ENCODE data around the gene OR52B2. TPM values are rescaled to one million over a fixed set of nuclear protein-coding genes. Genes with fewer than 3 reads are reported as not detected.

Gene OR52B2
- total RNA-seq (2022; extraction: Qiagen RNA extraction), result not detected in 5 replicates

DNA sequence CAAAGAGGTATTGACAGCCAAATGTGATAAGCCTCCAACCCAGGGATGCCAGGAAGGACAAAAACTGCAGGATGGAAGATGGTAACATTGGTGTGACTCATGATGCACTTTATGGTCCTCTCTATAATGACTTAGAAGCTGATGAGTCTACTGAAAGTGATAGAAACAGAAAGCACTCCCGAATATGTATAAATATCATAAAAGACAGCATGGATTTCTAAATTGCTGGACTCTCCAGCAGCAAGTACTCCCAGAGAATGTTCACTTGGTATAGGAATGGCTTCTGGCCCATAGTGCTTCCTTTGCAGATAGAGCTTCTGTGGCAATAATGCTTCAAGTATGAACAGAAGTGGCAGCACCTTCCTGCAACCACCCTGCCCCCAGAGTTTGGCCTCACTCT, at the start of gene OR52B2:
TSS of gene OR52B2 (minus strand) at position 101 of the 400 bp plus-strand sequence. CDS start at position 101, 0 bp downstream.

DNA sequence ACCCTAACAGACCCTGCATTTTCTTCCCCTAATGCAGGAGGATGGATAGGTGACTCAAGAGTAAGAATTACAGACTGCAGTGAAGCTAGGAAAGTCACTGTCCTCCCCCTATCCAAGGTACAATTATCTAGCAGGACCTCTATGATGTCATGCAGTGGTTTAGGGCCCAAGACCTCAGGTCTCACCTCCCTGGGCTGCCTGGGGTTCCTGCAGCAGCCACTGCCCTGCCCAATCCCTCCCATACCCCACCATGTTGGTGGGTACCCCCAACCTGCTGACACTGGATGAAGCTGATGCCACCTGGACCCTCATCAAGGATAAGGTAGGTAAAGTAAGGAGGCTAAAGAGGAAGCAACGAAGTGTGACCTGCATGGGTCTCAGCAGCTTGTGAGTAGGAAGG, 35.2 kb upstream of the OR52B2 start, which contains the start of gene C11orf42:
TSS of gene C11orf42 (plus strand) at position 192 of the 400 bp plus-strand sequence. CDS start at position 251, 59 bp downstream.

DNA sequence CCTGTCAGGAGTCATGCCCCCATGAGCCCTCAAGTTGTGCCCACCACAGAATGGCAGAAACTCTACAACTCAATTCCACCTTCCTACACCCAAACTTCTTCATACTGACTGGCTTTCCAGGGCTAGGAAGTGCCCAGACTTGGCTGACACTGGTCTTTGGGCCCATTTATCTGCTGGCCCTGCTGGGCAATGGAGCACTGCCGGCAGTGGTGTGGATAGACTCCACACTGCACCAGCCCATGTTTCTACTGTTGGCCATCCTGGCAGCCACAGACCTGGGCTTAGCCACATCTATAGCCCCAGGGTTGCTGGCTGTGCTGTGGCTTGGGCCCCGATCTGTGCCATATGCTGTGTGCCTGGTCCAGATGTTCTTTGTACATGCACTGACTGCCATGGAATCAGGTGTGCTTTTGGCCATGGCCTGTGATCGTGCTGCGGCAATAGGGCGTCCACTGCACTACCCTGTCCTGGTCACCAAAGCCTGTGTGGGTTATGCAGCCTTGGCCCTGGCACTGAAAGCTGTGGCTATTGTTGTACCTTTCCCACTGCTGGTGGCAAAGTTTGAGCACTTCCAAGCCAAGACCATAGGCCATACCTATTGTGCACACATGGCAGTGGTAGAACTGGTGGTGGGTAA, 29.2 kb upstream of the OR52B2 start, which contains the start of gene OR52W1:
TSS of gene OR52W1 (plus strand) at position 51 of the 637 bp plus-strand sequence. CDS start at position 51, 0 bp downstream.

Other genes starting within 250 kb of the OR52B2 start
- gene OR56A3, start 228.1 kb downstream of the OR52B2 start, total RNA-seq (2022; extraction: Qiagen RNA extraction), result not detected in 5 replicates
- gene OR56A5, start 201.8 kb downstream of the OR52B2 start, total RNA-seq (2022; extraction: Qiagen RNA extraction), result not detected in 5 replicates
- gene OR52L1, start 183.3 kb downstream of the OR52B2 start, total RNA-seq (2022; extraction: Qiagen RNA extraction), result not detected in 5 replicates
- gene OR56A4, start 163.4 kb downstream of the OR52B2 start, total RNA-seq (2022; extraction: Qiagen RNA extraction), result not detected in 5 replicates
- gene OR56A1, start 139.6 kb downstream of the OR52B2 start, total RNA-seq (2022; extraction: Qiagen RNA extraction), result not detected in 5 replicates
- gene OR56B4, start 62.6 kb downstream of the OR52B2 start, total RNA-seq (2022; extraction: Qiagen RNA extraction), result not detected in 5 replicates
- gene OR52W1, start 28.9 kb upstream of the OR52B2 start, total RNA-seq (2022; extraction: Qiagen RNA extraction), result not detected in 5 replicates
- not detected in 5 replicates for gene C11orf42, start 35.2 kb upstream of the OR52B2 start, total RNA-seq (2022; extraction: Qiagen RNA extraction)
- gene FHIP1B, start 64.3 kb upstream of the OR52B2 start, total RNA-seq (2022; extraction: Qiagen RNA extraction), result 14.6 to 20.3 TPM (median 16.2 TPM) in 5 replicates
- 0.05 to 0.10 TPM (median 0.07 TPM) in 4 of 5 replicates, not detected in the other for gene CNGA4, start 68.8 kb upstream of the OR52B2 start, total RNA-seq (2022; extraction: Qiagen RNA extraction)
- not detected in 5 replicates for gene CCKBR, start 89.5 kb upstream of the OR52B2 start, total RNA-seq (2022; extraction: Qiagen RNA extraction)
- gene CAVIN3, start 150.2 kb upstream of the OR52B2 start, total RNA-seq (2022; extraction: Qiagen RNA extraction), result 20.8 to 32.7 TPM (median 25.4 TPM) in 5 replicates
- 9.3 to 11.3 TPM (median 10.1 TPM) in 5 replicates for gene SMPD1, start 220.1 kb upstream of the OR52B2 start, total RNA-seq (2022; extraction: Qiagen RNA extraction)
- gene APBB1, start 248.8 kb upstream of the OR52B2 start, total RNA-seq (2022; extraction: Qiagen RNA extraction), result 16.6 to 20.1 TPM (median 18.9 TPM) in 5 replicates

Measured in A549 treated with Hydrocortisone at 1 μM for 4 hours (cell line).